Psoas muscle (tissue), 8 donors: ENCODE data around the gene NAA60. TPM values are rescaled to one million over a fixed set of nuclear protein-coding genes. Genes with fewer than 3 reads are reported as not detected.

Source experiments
- ATAC-seq, 4 donors: fragments of 200-7000 bp; cut with Tn5 transposase; one replicate each; pipeline ENCODE4 v1.9.1; 2020; ENCODE audit warnings: moderate library complexity in 3 of 4, mild to moderate bottlenecking in 2 of 4
- DNase-seq, 2 donors: peaks; one replicate each; pipeline ENCODE4 v3.0.0-alpha.2; 2020
- H3K27ac ChIP-seq: fragments of 200-600 bp; one replicate; pipeline ENCODE4 v1.8.0; 2022
- H3K27me3 ChIP-seq, 3 donors: fragments of 200-600 bp in 1 of 3; one replicate each; pipeline versions ENCODE4 v1.6.1 to v1.8.0; 2013 to 2022; ENCODE audit warnings: low read length in 2 of 3, mild to moderate bottlenecking in 2 of 3, moderate library complexity in 1 of 3; ENCODE audit not compliant: insufficient read depth in 3 of 3
- H3K36me3 ChIP-seq, 2 donors: fragments of 200-600 bp in 1 of 2; one replicate each; pipeline versions ENCODE4 v1.6.1 to v1.8.0; 2013 to 2022; ENCODE audit warnings: low read depth in 1 of 2, mild to moderate bottlenecking in 1 of 2, moderate library complexity in 1 of 2; ENCODE audit not compliant: insufficient read depth in 1 of 2
- H3K4me1 ChIP-seq: fragments of 200-600 bp; one replicate; pipeline ENCODE4 v1.8.0; 2022
- H3K4me3 ChIP-seq: fragments of 200-600 bp; one replicate; pipeline ENCODE4 v1.8.0; 2022; ENCODE audit warnings: mild to moderate bottlenecking
- H3K9me3 ChIP-seq: fragments of 200-600 bp; one replicate; pipeline ENCODE4 v1.8.0; 2022
- CTCF ChIP-seq: fragments of 200-600 bp; IDR thresholded peaks from one replicate; pipeline ENCODE4 v1.8.0; 2022; ENCODE audit warnings: antibody characterized with exemption
- WGBS, 3 donors: extraction: QIAGEN DNeasy Blood & Tissue Kit; methylation state at CpG; one replicate each; pipeline versions ENCODE4 v1.1.6 to v1.1.7; 2013; 5-methylcytosine and 5-hydroxymethylcytosine counted together
- intact Hi-C, 2 donors: fragments of 100-400 bp; cut with DNase I; formaldehyde crosslinking; loops; one replicate each; pipeline versions ENCODE4 v1.11.0 to v1.14.2; 2022
- polyA plus RNA-seq, 3 donors: library from polyadenylated mRNA; stranded (reverse); fragments of 200-250 nt; gene quantifications; one replicate each; pipeline ENCODE4 v1.2.3, GENCODE V29; 2013
- total RNA-seq, 4 donors: library from RNA; stranded (reverse); fragmentation: NEBNext Ultra II Directional in 2 of 4; extraction: Animal tissue kit (Norgen Biotek cat#: 25700) in 2 of 4; gene quantifications; one replicate each; pipeline versions ENCODE4 v1.2.1 to v1.2.4, GENCODE V29; 2021 to 2023
- donor health status: healthy with polysubstance abuse.
- donor health status: DM: no; HTN: no; CAD: no; lungs with moderate emphysema.
- donor health status: Bipolar disorder and iron deficiency.
- donor health status: healthy.
- donor health status: DM: yes; HTN: yes; CAD: no.
- donor health status: DM: no; HTN: no; CAD: no.
- donor health status: DM: no; HTN: no; CAD: no.
- donor health status: DM: yes; HTN: yes; CAD: no.

The NAA60 gene
- total and polyA plus RNA-seq, 7 donors = 17.9 to 29.3 (median 20.1) TPM

- intact Hi-C loops = loop anchor here (2.0 to 5.0 kb wide), 2 partner anchors 55 to 57 kb away; partner anchors contain the start of genes ZNF174 (in 2 of the 2) and ZSCAN32 (in 2 of the 2)
- peak; percentile 93 to 97 (median 95) for ATAC-seq
- WGBS, 3 donors = 0 to 1% (median 1%) methylated on average over 44 to 82 of the region's 83 CpGs
- no peaks in the 10 kb centered on the region for H3K36me3 ChIP-seq
- H3K9me3 ChIP-seq = no peaks in the 10 kb centered on the region
- H3K27me3 ChIP-seq = no peaks in the 10 kb centered on the region
- peak overlapping the region; percentile 98 for H3K27ac ChIP-seq
- peak overlapping the region; percentile 87 for H3K4me3 ChIP-seq
- TF ChIP-seq CTCF = peak; percentile 57
- peak; percentile 93 to 97 for DNase-seq
- peaks cover 54% of the 10 kb centered on the region for H3K4me1 ChIP-seq
Observed at GRCh38 chr16:3457434-3458252, 14.2 kb downstream of the NAA60 start.

- intact Hi-C loops = loop anchor here in 1 of 2 donors (5.0 kb wide), 1 partner anchor 56 kb away; the partner anchor contains the start of genes ZNF174 and ZSCAN32
- H3K4me1 ChIP-seq = peaks cover 61% of the 10 kb centered on the region
Observed at GRCh38 chr16:3458278-3458851, 14.9 kb downstream of the NAA60 start.

GRCh38 chr16:3458852-3459361 lies 15.4 kb downstream of the NAA60 start:
- WGBS, 3 donors = 3 to 6% (median 4%) methylated on average over 10 of the region's 10 CpGs
- ATAC-seq = no peak

More at GRCh38 chr16:3458278-3458851, 14.9 kb downstream of the NAA60 start:
- peak in 1 of 2 donors; percentile 65 for DNase-seq
- peak overlapping the region; percentile 87 for H3K4me3 ChIP-seq
- H3K27me3 ChIP-seq = no peaks in the 10 kb centered on the region
- TF ChIP-seq CTCF = no peak
- peak overlapping the region; percentile 98 for H3K27ac ChIP-seq
- ATAC-seq = no peak
- H3K9me3 ChIP-seq = no peaks in the 10 kb centered on the region
- no peaks in the 10 kb centered on the region for H3K36me3 ChIP-seq
- 0% methylated on average over 39 to 47 of the region's 47 CpGs for WGBS, 3 donors

More at GRCh38 chr16:3458852-3459361, 15.4 kb downstream of the NAA60 start:
- intact Hi-C loops = loop anchor here (1.0 to 5.0 kb wide), 2 partner anchors 57 to 154 kb away; partner anchors contain the start of genes TIGD7 (in 1 of the 2), ZNF174 (in 1 of the 2), ZNF75A (in 1 of the 2) and ZSCAN32 (in 1 of the 2)
- no peak for TF ChIP-seq CTCF
- Histone ChIP-seq H3K9me3 (no peaks in the 10 kb centered on the region), H3K27ac (peak overlapping the region; percentile 98), H3K4me3 (peak overlapping the region; percentile 87), H3K27me3 (no peaks in the 10 kb centered on the region), H3K4me1 (peaks cover 61% of the 10 kb centered on the region), H3K36me3 (no peaks in the 10 kb centered on the region)
- DNase-seq = no peak
